Measurements from ENCODE around the gene BICDL2. TPM values are rescaled to one million over a fixed set of nuclear protein-coding genes. Genes with fewer than 3 reads are reported as not detected.

Gene BICDL2, protein sequence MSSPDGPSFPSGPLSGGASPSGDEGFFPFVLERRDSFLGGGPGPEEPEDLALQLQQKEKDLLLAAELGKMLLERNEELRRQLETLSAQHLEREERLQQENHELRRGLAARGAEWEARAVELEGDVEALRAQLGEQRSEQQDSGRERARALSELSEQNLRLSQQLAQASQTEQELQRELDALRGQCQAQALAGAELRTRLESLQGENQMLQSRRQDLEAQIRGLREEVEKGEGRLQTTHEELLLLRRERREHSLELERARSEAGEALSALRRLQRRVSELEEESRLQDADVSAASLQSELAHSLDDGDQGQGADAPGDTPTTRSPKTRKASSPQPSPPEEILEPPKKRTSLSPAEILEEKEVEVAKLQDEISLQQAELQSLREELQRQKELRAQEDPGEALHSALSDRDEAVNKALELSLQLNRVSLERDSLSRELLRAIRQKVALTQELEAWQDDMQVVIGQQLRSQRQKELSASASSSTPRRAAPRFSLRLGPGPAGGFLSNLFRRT
- not detected for polyA plus RNA-seq (2012; ENCODE audit: insufficient read length, low read depth)

DNA sequence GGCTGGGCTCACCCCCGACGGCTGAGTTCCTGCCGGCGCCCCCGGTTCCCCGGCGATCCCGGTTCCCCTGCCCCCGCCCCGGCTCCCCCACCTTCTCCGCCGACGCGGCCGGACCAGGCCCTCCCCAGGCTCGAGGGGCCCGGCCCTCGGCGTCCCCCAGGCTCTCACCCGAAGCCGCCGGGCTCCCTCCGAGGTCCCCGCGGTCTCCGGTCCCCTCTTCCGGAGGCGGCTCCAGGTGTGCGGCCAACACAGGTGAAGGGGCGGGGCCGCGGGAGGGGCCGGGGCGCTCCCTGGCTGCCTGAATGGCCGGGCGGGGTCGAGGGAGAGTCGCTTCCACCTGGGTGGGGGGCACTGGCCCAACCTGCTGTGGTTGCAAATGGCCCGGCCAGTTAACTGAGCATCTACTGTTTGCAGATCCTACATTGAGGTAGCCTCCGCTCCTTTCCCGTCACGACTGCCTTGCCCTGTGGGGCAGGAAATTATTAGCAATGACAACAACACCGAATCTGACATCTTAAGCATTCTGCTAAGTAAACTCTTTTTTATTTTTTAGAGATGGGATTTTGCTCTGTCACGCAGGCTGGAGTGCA lies at the start of gene BICDL2:
Gene BICDL2 (minus strand): TSS at position 219 of the 590 bp plus-strand sequence. CDS start 1,448 bp downstream, outside the sequence.
- TF ChIP-seq POLR2AphosphoS5 (IDR thresholded peaks at IDR 0.05; ENCODE audit: low read depth, low read length): no peak
- TF ChIP-seq TAF1 (IDR thresholded peaks at IDR 0.05; ENCODE audit: borderline replicate concordance, insufficient read depth, low read length): no peak

DNA sequence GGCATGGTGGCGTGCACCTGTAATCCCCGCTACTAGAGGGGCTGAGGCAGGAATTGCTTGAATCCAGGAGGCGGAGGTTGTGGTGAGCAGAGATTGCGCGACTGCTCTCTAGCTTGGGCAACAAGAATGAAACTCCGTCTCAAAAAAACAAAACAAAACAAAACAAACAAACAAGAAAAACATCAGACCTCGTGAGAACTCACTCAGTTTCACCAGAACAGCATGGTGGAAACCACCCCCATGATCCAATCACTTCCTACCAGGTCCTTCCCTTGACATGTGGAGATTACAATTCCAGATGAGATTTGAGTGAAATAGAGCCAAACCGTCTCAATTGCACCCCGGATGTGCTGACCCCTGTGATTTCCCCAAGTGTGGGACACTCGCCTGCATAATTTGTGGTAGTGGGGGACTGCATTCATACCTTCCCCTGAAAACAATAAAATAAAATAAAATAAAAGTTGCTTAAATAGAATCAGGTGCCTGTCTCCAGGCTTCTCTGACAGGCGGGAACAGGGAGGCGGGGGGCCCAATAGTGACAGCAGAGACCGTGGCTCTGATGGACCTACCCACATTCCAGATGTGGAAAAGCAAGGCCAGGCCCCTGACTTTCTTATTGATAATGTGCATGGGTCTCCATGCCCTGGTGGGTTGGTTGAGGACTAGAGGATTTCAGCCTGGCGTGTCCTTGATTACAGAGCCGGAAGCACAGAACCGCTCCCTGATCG lies 49.3 kb upstream of the BICDL2 start:
- TF ChIP-seq FOXP2 (optimal IDR thresholded peaks at IDR 0.05; ENCODE audit: borderline replicate concordance, extremely low read depth, extremely low read length, insufficient read depth) (no peak), TAF1 (IDR thresholded peaks at IDR 0.05; ENCODE audit: borderline replicate concordance, insufficient read depth, low read length) (no peak), POLR2AphosphoS5 (IDR thresholded peaks at IDR 0.05; ENCODE audit: low read depth, low read length) (no peak), SIN3A (IDR thresholded peaks at IDR 0.05; ENCODE audit: borderline replicate concordance, insufficient read depth, low read length) (no peak)
- TF ChIP-seq, protein P1, sequence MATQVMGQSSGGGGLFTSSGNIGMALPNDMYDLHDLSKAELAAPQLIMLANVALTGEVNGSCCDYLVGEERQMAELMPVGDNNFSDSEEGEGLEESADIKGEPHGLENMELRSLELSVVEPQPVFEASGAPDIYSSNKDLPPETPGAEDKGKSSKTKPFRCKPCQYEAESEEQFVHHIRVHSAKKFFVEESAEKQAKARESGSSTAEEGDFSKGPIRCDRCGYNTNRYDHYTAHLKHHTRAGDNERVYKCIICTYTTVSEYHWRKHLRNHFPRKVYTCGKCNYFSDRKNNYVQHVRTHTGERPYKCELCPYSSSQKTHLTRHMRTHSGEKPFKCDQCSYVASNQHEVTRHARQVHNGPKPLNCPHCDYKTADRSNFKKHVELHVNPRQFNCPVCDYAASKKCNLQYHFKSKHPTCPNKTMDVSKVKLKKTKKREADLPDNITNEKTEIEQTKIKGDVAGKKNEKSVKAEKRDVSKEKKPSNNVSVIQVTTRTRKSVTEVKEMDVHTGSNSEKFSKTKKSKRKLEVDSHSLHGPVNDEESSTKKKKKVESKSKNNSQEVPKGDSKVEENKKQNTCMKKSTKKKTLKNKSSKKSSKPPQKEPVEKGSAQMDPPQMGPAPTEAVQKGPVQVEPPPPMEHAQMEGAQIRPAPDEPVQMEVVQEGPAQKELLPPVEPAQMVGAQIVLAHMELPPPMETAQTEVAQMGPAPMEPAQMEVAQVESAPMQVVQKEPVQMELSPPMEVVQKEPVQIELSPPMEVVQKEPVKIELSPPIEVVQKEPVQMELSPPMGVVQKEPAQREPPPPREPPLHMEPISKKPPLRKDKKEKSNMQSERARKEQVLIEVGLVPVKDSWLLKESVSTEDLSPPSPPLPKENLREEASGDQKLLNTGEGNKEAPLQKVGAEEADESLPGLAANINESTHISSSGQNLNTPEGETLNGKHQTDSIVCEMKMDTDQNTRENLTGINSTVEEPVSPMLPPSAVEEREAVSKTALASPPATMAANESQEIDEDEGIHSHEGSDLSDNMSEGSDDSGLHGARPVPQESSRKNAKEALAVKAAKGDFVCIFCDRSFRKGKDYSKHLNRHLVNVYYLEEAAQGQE (IDR thresholded peaks at IDR 0.05; ENCODE audit: insufficient read depth in 1 of 2, low read depth in 2 of 2, low read length in 2 of 2): no peak

DNA sequence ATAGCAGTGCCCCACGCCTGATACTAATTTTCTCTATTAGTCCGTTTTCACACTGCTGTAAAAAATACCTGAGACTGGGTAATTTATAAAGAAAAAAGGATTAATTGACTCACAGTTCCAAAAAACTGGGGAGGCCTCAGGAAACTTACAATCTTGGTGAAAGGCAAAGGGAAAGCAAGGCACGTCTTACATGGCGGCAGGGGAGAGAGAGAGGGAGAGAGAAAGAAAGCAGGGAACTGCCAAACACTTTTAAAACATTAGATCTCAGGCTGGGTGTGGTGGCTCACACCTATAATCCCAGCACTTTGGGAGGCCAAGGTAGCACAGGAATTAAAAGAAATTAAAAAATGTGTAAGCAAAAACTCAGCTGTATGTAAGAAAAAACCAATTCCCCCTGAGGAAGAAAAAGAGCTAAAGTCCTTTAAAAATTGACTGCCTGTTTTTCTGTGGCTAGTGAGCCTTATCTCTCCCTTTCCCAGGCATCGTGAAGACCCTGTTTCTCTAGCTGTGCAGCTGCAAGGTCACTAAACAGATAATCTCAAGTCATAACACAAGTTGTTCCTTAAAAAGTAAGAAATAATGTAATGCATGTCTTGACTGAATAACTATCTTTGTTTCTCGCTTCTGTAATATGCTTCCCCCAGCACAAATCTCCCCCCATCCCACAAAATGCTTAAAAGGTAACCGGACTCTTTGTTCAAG lies 48.4 kb upstream of the BICDL2 start:
- TF ChIP-seq, protein P1 (IDR thresholded peaks at IDR 0.05; ENCODE audit: insufficient read depth in 1 of 2, low read depth in 2 of 2, low read length in 2 of 2): no peak
- TF ChIP-seq FOXP2 (optimal IDR thresholded peaks at IDR 0.05; ENCODE audit: borderline replicate concordance, extremely low read depth, extremely low read length, insufficient read depth) (no peak), TAF1 (IDR thresholded peaks at IDR 0.05; ENCODE audit: borderline replicate concordance, insufficient read depth, low read length) (no peak), SIN3A (IDR thresholded peaks at IDR 0.05; ENCODE audit: borderline replicate concordance, insufficient read depth, low read length) (no peak), POLR2AphosphoS5 (IDR thresholded peaks at IDR 0.05; ENCODE audit: low read depth, low read length) (no peak)

DNA sequence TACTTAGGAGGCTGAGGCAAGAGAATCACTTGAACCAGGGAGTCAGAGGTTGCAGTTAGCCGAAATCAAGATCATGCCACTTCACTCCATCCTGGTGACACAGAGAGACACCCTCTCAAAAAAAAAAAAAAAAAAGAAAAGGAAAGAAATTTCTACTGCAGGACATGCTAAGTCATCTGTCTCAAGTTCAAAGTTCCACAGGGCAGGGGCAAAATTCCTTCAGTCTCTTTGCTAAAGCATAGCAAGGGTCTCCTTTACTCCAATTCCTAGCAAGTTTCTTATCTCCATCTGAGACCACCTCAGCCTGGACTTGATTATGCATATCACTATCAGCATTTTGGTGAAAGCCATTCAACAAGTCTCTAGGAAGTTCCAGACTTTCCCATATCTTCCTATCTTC lies 47.7 kb upstream of the BICDL2 start:
- TF ChIP-seq, protein P1 (IDR thresholded peaks at IDR 0.05; ENCODE audit: insufficient read depth in 1 of 2, low read depth in 2 of 2, low read length in 2 of 2): no peak
- TF ChIP-seq SIN3A (IDR thresholded peaks at IDR 0.05; ENCODE audit: borderline replicate concordance, insufficient read depth, low read length): no peak
- no peak for TF ChIP-seq FOXP2 (optimal IDR thresholded peaks at IDR 0.05; ENCODE audit: borderline replicate concordance, extremely low read depth, extremely low read length, insufficient read depth)
- no peak for TF ChIP-seq TAF1 (IDR thresholded peaks at IDR 0.05; ENCODE audit: borderline replicate concordance, insufficient read depth, low read length)
- no peak for TF ChIP-seq POLR2AphosphoS5 (IDR thresholded peaks at IDR 0.05; ENCODE audit: low read depth, low read length)

DNA sequence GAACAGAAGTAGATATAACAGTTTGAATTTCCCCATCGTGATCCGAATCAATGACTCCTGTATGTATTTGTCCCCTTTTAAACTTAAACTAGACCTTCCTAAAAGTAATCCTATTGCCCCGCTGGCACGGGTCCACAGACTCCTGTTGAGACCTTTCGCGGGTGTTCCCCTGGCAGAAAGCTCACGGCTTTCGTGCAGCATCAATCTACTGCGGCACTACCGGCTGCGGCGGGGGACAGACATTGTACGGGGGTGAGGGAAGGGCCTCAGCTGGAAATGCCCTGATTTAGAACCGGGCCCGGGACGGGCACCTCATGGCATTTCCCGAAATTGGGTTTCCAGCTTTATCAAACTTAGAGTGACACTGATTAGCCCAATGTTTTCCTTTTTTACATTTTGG lies 43.3 kb upstream of the BICDL2 start:
- TF ChIP-seq TAF1 (IDR thresholded peaks at IDR 0.05; ENCODE audit: borderline replicate concordance, insufficient read depth, low read length) (no peak), FOXP2 (optimal IDR thresholded peaks at IDR 0.05; ENCODE audit: borderline replicate concordance, extremely low read depth, extremely low read length, insufficient read depth) (no peak), SIN3A (IDR thresholded peaks at IDR 0.05; ENCODE audit: borderline replicate concordance, insufficient read depth, low read length) (no peak), POLR2AphosphoS5 (IDR thresholded peaks at IDR 0.05; ENCODE audit: low read depth, low read length) (no peak)
- TF ChIP-seq, protein P1 (IDR thresholded peaks at IDR 0.05; ENCODE audit: insufficient read depth in 1 of 2, low read depth in 2 of 2, low read length in 2 of 2): no peak

Data from PFSK-1 (cell line).